ENCODE results near the gene UST. TPM values are rescaled to one million over a fixed set of nuclear protein-coding genes. Genes with fewer than 3 reads are reported as not detected.
"Not testable (repeated sequence)": the region's sequence is repeated elsewhere in the genome, so short reads cannot be mapped to it uniquely, and the experiment has no call there.

Gene UST
- total RNA-seq, 1 donor from 2014 or later: 5.2 TPM

- no peaks in the 10 kb centered on the region for H3K36me3 ChIP-seq (ENCODE audit: control insufficient read depth, insufficient read depth, low read length)
- no peak for DNase-seq (ENCODE audit: low read depth)
- H3K27me3 ChIP-seq (ENCODE audit: control insufficient read depth, insufficient read depth, low read length): peaks cover 9% of the 10 kb centered on the region
- H3K4me3 ChIP-seq (ENCODE audit: low read depth, low read length): no peak overlapping the region
- TF ChIP-seq, protein P1, sequence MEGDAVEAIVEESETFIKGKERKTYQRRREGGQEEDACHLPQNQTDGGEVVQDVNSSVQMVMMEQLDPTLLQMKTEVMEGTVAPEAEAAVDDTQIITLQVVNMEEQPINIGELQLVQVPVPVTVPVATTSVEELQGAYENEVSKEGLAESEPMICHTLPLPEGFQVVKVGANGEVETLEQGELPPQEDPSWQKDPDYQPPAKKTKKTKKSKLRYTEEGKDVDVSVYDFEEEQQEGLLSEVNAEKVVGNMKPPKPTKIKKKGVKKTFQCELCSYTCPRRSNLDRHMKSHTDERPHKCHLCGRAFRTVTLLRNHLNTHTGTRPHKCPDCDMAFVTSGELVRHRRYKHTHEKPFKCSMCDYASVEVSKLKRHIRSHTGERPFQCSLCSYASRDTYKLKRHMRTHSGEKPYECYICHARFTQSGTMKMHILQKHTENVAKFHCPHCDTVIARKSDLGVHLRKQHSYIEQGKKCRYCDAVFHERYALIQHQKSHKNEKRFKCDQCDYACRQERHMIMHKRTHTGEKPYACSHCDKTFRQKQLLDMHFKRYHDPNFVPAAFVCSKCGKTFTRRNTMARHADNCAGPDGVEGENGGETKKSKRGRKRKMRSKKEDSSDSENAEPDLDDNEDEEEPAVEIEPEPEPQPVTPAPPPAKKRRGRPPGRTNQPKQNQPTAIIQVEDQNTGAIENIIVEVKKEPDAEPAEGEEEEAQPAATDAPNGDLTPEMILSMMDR (IDR thresholded peaks at IDR 0.05; ENCODE audit: insufficient read depth, low read length, poor library complexity, severe bottlenecking): no peak
Measured at GRCh38 chr6:148751793-148752170, 5.0 kb downstream of the UST start.

DNA sequence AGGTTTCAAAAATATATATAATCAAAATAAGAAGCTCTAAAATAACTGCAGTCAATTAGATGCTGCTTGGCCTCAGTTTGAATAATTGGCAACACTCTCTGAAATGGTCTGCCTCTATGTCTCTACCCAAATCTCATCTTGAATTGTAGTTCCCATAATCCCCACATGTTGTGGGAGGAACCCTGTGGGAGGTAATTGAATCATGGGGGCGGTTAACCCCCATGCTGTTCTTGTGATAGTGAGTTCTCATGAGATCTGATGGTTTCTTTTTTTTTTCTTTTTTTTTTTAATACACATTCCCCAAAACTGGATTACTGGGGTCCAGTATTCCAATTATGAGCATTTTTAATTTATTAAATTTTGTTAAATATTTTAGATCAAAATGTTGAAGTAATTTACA is 8.5 kb downstream of the UST start:
- not testable (repeated sequence) for H3K4me3 ChIP-seq (ENCODE audit: low read depth, low read length); H3K27me3 ChIP-seq (ENCODE audit: control insufficient read depth, insufficient read depth, low read length); H3K36me3 ChIP-seq (ENCODE audit: control insufficient read depth, insufficient read depth, low read length); DNase-seq (ENCODE audit: low read depth)

DNA sequence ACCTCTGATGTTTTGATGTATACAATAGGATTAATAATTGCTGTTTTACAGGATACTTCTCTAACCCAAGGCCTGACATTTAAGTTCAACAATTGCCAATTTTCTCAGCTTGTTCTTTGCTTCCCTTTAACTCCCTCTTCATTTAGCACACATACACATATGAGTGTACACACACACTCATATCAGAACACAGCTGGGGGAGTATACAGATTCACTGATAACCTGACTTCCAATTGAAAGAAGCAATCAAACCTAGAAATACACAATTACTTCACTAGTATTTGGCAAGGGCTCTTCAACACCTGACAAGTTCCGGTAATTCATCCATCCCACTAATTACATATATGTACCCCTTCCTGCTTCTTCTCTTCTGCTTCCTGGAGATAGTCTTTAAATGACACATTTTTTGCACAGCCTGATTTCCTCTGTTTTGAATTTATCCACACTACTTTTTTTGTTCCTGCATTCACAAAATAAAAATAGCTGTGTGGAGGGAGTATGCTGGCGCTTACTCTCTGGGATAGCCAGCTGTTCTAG is 11.2 kb downstream of the UST start:
- DNase-seq (ENCODE audit: low read depth): no peak
- H3K36me3 ChIP-seq (ENCODE audit: control insufficient read depth, insufficient read depth, low read length): no peaks in the 10 kb centered on the region
- TF ChIP-seq, protein P1 (IDR thresholded peaks at IDR 0.05; ENCODE audit: insufficient read depth, low read length, poor library complexity, severe bottlenecking): no peak

GRCh38 chr6:148758492-148758891 is 11.7 kb downstream of the UST start:
- DNase-seq (ENCODE audit: low read depth): no peak
- Histone ChIP-seq H3K36me3 (ENCODE audit: control insufficient read depth, insufficient read depth, low read length) (no peaks in the 10 kb centered on the region), H3K4me3 (ENCODE audit: low read depth, low read length) (no peak overlapping the region), H3K27me3 (ENCODE audit: control insufficient read depth, insufficient read depth, low read length) (no peaks in the 10 kb centered on the region)
- TF ChIP-seq, protein P1 (IDR thresholded peaks at IDR 0.05; ENCODE audit: insufficient read depth, low read length, poor library complexity, severe bottlenecking): no peak

More for the DNA sequence above, 11.2 kb downstream of the UST start:
- Histone ChIP-seq H3K27me3 (ENCODE audit: control insufficient read depth, insufficient read depth, low read length) (no peaks in the 10 kb centered on the region), H3K4me3 (ENCODE audit: low read depth, low read length) (no peak overlapping the region)

GRCh38 chr6:148760258-148760534 is 13.4 kb downstream of the UST start:
- H3K36me3 ChIP-seq (ENCODE audit: control insufficient read depth, insufficient read depth, low read length): no peaks in the 10 kb centered on the region
- H3K4me3 ChIP-seq (ENCODE audit: low read depth, low read length): no peak overlapping the region
- no peak for DNase-seq (ENCODE audit: low read depth)
- TF ChIP-seq, protein P1 (IDR thresholded peaks at IDR 0.05; ENCODE audit: insufficient read depth, low read length, poor library complexity, severe bottlenecking): no peak
- no peaks in the 10 kb centered on the region for H3K27me3 ChIP-seq (ENCODE audit: control insufficient read depth, insufficient read depth, low read length)

DNA sequence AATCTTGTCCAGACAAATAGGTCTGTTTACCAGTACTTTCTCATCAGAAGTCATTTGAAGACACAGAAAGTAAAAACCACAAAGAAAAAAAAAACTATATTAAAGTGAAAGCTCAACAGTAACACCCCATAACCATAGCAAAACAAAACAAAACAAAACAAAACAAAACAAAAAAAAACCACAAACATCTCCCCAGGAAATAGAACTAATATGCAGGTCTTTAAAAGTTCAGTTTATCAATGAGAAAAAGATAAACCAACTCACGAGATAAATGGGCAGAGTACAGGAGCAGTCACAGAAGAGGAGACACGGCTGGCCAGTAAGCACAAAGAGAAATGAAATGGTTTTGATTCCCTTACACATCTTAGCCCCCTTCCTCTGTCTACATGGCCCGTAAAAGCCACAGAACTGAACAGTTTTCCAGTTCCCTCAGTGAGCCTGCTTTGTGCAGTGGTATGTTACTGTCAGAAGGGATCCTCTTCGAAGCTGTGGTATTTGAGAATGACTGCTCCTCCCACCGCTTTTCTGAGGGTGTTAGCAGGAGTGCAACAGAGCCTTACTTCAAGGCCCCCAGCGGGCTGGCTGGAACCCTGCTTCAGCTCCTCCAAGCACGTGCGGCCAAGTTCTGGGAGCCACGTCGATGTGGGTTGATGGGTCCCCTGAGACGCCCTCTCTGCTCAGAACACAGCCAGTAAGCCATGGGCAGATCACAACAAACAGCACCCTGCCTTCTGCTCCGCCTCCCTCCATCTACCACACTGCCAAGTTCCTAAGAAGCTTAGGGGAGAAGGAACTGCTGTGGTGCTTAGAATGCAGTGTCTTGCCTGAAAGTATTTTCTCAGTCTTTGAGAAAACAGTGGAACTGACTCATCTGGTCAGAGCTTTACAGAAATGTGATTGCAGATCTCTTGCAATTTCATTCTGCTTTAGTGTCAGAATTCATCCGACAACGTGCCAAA is 14.0 kb downstream of the UST start:
- TF ChIP-seq, protein P1 (IDR thresholded peaks at IDR 0.05; ENCODE audit: insufficient read depth, low read length, poor library complexity, severe bottlenecking): no peak
- no peaks in the 10 kb centered on the region for H3K27me3 ChIP-seq (ENCODE audit: control insufficient read depth, insufficient read depth, low read length)
- peak; percentile 44 for DNase-seq (ENCODE audit: low read depth)
- H3K4me3 ChIP-seq (ENCODE audit: low read depth, low read length): no peak overlapping the region
- no peaks in the 10 kb centered on the region for H3K36me3 ChIP-seq (ENCODE audit: control insufficient read depth, insufficient read depth, low read length)
